Ishikawa (cell line): ENCODE data around the gene PFDN4.

ENCODE experiments used
- CEBPB ChIP-seq: IDR thresholded peaks from 2 replicates; pipeline ENCODE4 v1.6.1; 2012
- CREB1 ChIP-seq: IDR thresholded peaks from 2 replicates; pipeline ENCODE4 v1.6.1; 2012; ENCODE audit warnings: low read depth
- EGR1 ChIP-seq: IDR thresholded peaks from 2 replicates; pipeline ENCODE4 v1.6.1; 2012
- EP300 ChIP-seq: IDR thresholded peaks from 2 replicates; pipeline ENCODE4 v1.6.1; 2012; ENCODE audit warnings: borderline replicate concordance
- FOXM1 ChIP-seq: IDR thresholded peaks from 2 replicates; pipeline ENCODE4 v1.6.1; 2012; ENCODE audit warnings: low read depth, borderline replicate concordance
- MAX ChIP-seq: IDR thresholded peaks from 2 replicates; pipeline ENCODE4 v1.6.1; 2012
- NFIC ChIP-seq: IDR thresholded peaks from 2 replicates; pipeline ENCODE4 v1.6.1; 2012
- RAD21 ChIP-seq: IDR thresholded peaks from 2 replicates; pipeline ENCODE4 v1.6.1; 2012; ENCODE audit warnings: low read depth
- REST ChIP-seq: IDR thresholded peaks from 2 replicates; pipeline ENCODE4 v1.6.1; 2012; ENCODE audit warnings: low read depth, mild to moderate bottlenecking
- TAF1 ChIP-seq: IDR thresholded peaks from 2 replicates; pipeline ENCODE4 v1.6.1; 2012; ENCODE audit warnings: low read depth, mild to moderate bottlenecking
- TCF12 ChIP-seq: IDR thresholded peaks from 2 replicates; pipeline ENCODE4 v1.6.1; 2012; ENCODE audit warnings: low read depth
- TEAD4 ChIP-seq: IDR thresholded peaks from 2 replicates; pipeline ENCODE4 v1.6.1; 2012
- USF1 ChIP-seq: IDR thresholded peaks from 2 replicates; pipeline ENCODE4 v1.6.1; 2012
- YY1 ChIP-seq: IDR thresholded peaks from 2 replicates; pipeline ENCODE4 v1.6.1; 2012; ENCODE audit warnings: low read depth
- ZBTB7A ChIP-seq: IDR thresholded peaks from 2 replicates; pipeline ENCODE4 v1.6.1; 2012; ENCODE audit warnings: low read depth

The PFDN4 gene

GRCh38 chr20:54203281-54203680, 4.6 kb upstream of the PFDN4 start:
- TF ChIP-seq TEAD4 (no peak), MAX (no peak), TCF12 (no peak), ZBTB7A (no peak), REST (no peak), TAF1 (no peak), EP300 (no peak), FOXM1 (no peak), EGR1 (no peak), CEBPB (no peak), CREB1 (no peak), USF1 (no peak), YY1 (no peak), NFIC (no peak)

- no peak for TF ChIP-seq TCF12
Observed at GRCh38 chr20:54204063-54204462, 3.8 kb upstream of the PFDN4 start.

- TF ChIP-seq FOXM1, result no peak
- no peak for TF ChIP-seq USF1
- no peak for TF ChIP-seq MAX
- no peak for TF ChIP-seq TAF1
- TF ChIP-seq TCF12, result no peak
- TF ChIP-seq ZBTB7A, result no peak
- no peak for TF ChIP-seq NFIC
- no peak for TF ChIP-seq REST
- TF ChIP-seq CEBPB, result no peak
- no peak for TF ChIP-seq CREB1
- no peak for TF ChIP-seq TEAD4
- no peak for TF ChIP-seq RAD21
- TF ChIP-seq YY1, result no peak
Observed at GRCh38 chr20:54204481-54204880, 3.4 kb upstream of the PFDN4 start.

- TF ChIP-seq USF1, result no peak
- TF ChIP-seq EGR1, result no peak
- no peak for TF ChIP-seq RAD21
- no peak for TF ChIP-seq ZBTB7A
- no peak for TF ChIP-seq TCF12
- TF ChIP-seq CREB1, result no peak
- no peak for TF ChIP-seq YY1
- no peak for TF ChIP-seq MAX
Observed at GRCh38 chr20:54205450-54205849, 2.4 kb upstream of the PFDN4 start.

GRCh38 chr20:54207053-54207742, 689 bp upstream of the PFDN4 start:
- TF ChIP-seq YY1 (no peak), TEAD4 (no peak), TCF12 (no peak), REST (no peak), CEBPB (no peak), RAD21 (no peak), EGR1 (no peak), FOXM1 (no peak), MAX (no peak), TAF1 (no peak), USF1 (no peak), CREB1 (no peak), NFIC (no peak), EP300 (no peak), ZBTB7A (no peak)
